Liver (tissue), 9 donors: ENCODE results near the gene NTN3. TPM values are rescaled to one million over a fixed set of nuclear protein-coding genes. Genes with fewer than 3 reads are reported as not detected.

ENCODE experiments used
- DNase-seq: peaks from one replicate; pipeline ENCODE4 v3.0.0-alpha.2; 2017; ENCODE audit warnings: low spot score
- H3K27ac ChIP-seq, 2 donors: one replicate each; pipeline ENCODE4 v1.7.0; 2013; ENCODE audit warnings: inconsistent platforms in 2 of 2, low read length in 2 of 2, control low read depth in 1 of 2, low read depth in 1 of 2, mild to moderate bottlenecking in 1 of 2
- H3K27me3 ChIP-seq, 4 donors: one replicate each; pipeline versions ENCODE4 v1.6.1 to v1.7.0; 2013; ENCODE audit warnings: low read length in 3 of 4, inconsistent platforms in 1 of 4, mild to moderate bottlenecking in 1 of 4, moderate library complexity in 1 of 4; ENCODE audit not compliant: control insufficient read depth in 4 of 4, insufficient read depth in 4 of 4
- H3K36me3 ChIP-seq, 4 donors: one replicate each; pipeline versions ENCODE4 v1.6.1 to v1.7.0; 2013; ENCODE audit warnings: low read length in 3 of 4, mild to moderate bottlenecking in 3 of 4, low read depth in 1 of 4, moderate library complexity in 1 of 4; ENCODE audit not compliant: control insufficient read depth in 4 of 4, insufficient read depth in 3 of 4
- H3K4me1 ChIP-seq, 4 donors: one replicate each; pipeline versions ENCODE4 v1.6.1 to v1.7.0; 2013; ENCODE audit warnings: low read length in 3 of 4, mild to moderate bottlenecking in 3 of 4, moderate library complexity in 1 of 4; ENCODE audit not compliant: control insufficient read depth in 4 of 4, insufficient read depth in 4 of 4
- H3K4me3 ChIP-seq, 3 donors: one replicate each; pipeline versions ENCODE4 v1.6.1 to v1.7.0; 2013; ENCODE audit warnings: low read length in 3 of 3, control low read depth in 1 of 3, low read depth in 1 of 3, mild to moderate bottlenecking in 1 of 3
- H3K9ac ChIP-seq, 2 donors: one replicate each; pipeline ENCODE4 v1.7.0; 2013; ENCODE audit warnings: low read length in 2 of 2, mild to moderate bottlenecking in 2 of 2, moderate library complexity in 2 of 2, control low read depth in 1 of 2, low read depth in 1 of 2
- H3K9me3 ChIP-seq, 4 donors: one replicate each; pipeline versions ENCODE4 v1.6.1 to v1.7.0; 2013; ENCODE audit warnings: low read length in 3 of 4; ENCODE audit not compliant: control insufficient read depth in 4 of 4
- ATF3 ChIP-seq: IDR thresholded peaks from 2 replicates; pipeline ENCODE4 v1.6.1; 2016; ENCODE audit warnings: antibody characterized with exemption
- CTCF ChIP-seq: fragments of 150-350 bp; IDR thresholded peaks from 2 replicates; pipeline ENCODE4 v1.5.1; 2017; ENCODE audit warnings: improper control_type of control experiment, low read depth, low read length; ENCODE audit not compliant: missing input control
- EGR1 ChIP-seq, 2 donors: IDR thresholded peaks; 2 replicates each; pipeline ENCODE4 v1.6.1; 2016 to 2018; ENCODE audit warnings: antibody characterized with exemption in 2 of 2, low read depth in 2 of 2
- FOXA1 ChIP-seq: IDR thresholded peaks from 2 replicates; pipeline ENCODE4 v1.6.1; 2016; ENCODE audit warnings: antibody characterized with exemption
- FOXA2 ChIP-seq: IDR thresholded peaks from 2 replicates; pipeline ENCODE4 v1.6.1; 2016; ENCODE audit warnings: antibody characterized with exemption
- GABPA ChIP-seq, 2 donors: IDR thresholded peaks in 1 of 2; conservative IDR thresholded peaks in 1 of 2; 2 replicates each; pipeline ENCODE4 v1.6.1; 2016; ENCODE audit warnings: antibody characterized with exemption in 2 of 2, mild to moderate bottlenecking in 1 of 2, moderate library complexity in 1 of 2
- HNF4A ChIP-seq, 2 donors: conservative IDR thresholded peaks; 2 replicates each; pipeline ENCODE4 v1.6.1; 2016; ENCODE audit warnings: antibody characterized with exemption in 2 of 2, mild to moderate bottlenecking in 2 of 2
- HNF4G ChIP-seq: IDR thresholded peaks from 2 replicates; pipeline ENCODE4 v1.6.1; 2016; ENCODE audit warnings: antibody characterized with exemption
- JUND ChIP-seq, 2 donors: IDR thresholded peaks; 2 replicates each; pipeline ENCODE4 v1.6.1; 2016; ENCODE audit warnings: antibody characterized with exemption in 2 of 2
- MAX ChIP-seq: IDR thresholded peaks from 2 replicates; pipeline ENCODE4 v1.6.1; 2016; ENCODE audit warnings: antibody characterized with exemption
- NR2F2 ChIP-seq: IDR thresholded peaks from 2 replicates; pipeline ENCODE4 v1.6.1; 2016; ENCODE audit warnings: antibody characterized with exemption
- RAD21 ChIP-seq, 2 donors: IDR thresholded peaks; 2 replicates each; pipeline ENCODE4 v1.6.1; 2016; ENCODE audit warnings: antibody characterized with exemption in 2 of 2, mild to moderate bottlenecking in 2 of 2
- REST ChIP-seq: IDR thresholded peaks from 2 replicates; pipeline ENCODE4 v1.6.1; 2016; ENCODE audit warnings: antibody characterized with exemption, mild to moderate bottlenecking
- RXRA ChIP-seq, 2 donors: IDR thresholded peaks; 2 replicates each; pipeline ENCODE4 v1.6.1; 2017 to 2018; ENCODE audit warnings: antibody characterized with exemption in 2 of 2, mild to moderate bottlenecking in 1 of 2
- SP1 ChIP-seq: IDR thresholded peaks from 2 replicates; pipeline ENCODE4 v1.6.1; 2018; ENCODE audit warnings: antibody characterized with exemption, mild to moderate bottlenecking
- TAF1 ChIP-seq: conservative IDR thresholded peaks from 2 replicates; pipeline ENCODE4 v1.6.1; 2016; ENCODE audit warnings: antibody characterized with exemption, mild to moderate bottlenecking
- YY1 ChIP-seq: IDR thresholded peaks from 2 replicates; pipeline ENCODE4 v1.6.1; 2016; ENCODE audit warnings: antibody characterized with exemption, mild to moderate bottlenecking
- ZBTB33 ChIP-seq: IDR thresholded peaks from 2 replicates; pipeline ENCODE4 v1.6.1; 2016; ENCODE audit warnings: antibody characterized with exemption
- WGBS: extraction: QIAGEN DNeasy Blood & Tissue Kit; methylation state at CpG from one replicate; pipeline ENCODE4 v1.1.7; 2013; 5-methylcytosine and 5-hydroxymethylcytosine counted together
- polyA plus RNA-seq, 2 donors: library from polyadenylated mRNA; stranded (reverse) in 1 of 2; unstranded in 1 of 2; fragments of 200-250 nt in 1 of 2; fragments of >200 nt in 1 of 2; fragmentation: Nextera tagmentation in 1 of 2; extraction: Ambion mirVana in 1 of 2; gene quantifications; one replicate each; pipeline versions ENCODE4 v1.2.1 to v1.2.3, GENCODE V29; 2013 to 2015
- total RNA-seq, 2 donors: library from RNA; depleted of rRNA; stranded (reverse); fragments of >200 nt; gene quantifications; one replicate each; pipeline ENCODE4 v1.2.3, GENCODE V29; 2014
- donor health status: healthy.
- donor health status: healthy.
- donor health status: healthy.
- donor health status: healthy.
- donor health status: healthy.

The NTN3 gene
- total and polyA plus RNA-seq, 4 donors, result 0.19 to 2.3 (median 0.28) TPM; not detected in 1

- H3K4me1 ChIP-seq, result peaks cover 20 to 57% (median 40%) of the 10 kb centered on the region in 4 donors
These were observed 10.6 kb downstream of the NTN3 start for GRCh38 chr16:2481676-2482075.

GRCh38 chr16:2482249-2482648 lies 11.2 kb downstream of the NTN3 start:
- DNase-seq, result no peak
- TF ChIP-seq ZBTB33, result no peak
- TF ChIP-seq RAD21 (IDR thresholded peaks at IDR 0.05), result no peak
- TF ChIP-seq TAF1, result no peak
- TF ChIP-seq GABPA (IDR thresholded peaks at IDR 0.05 in 1 of 2, conservative IDR thresholded peaks at IDR 0.05 in 1 of 2), result no peak
- no peak for TF ChIP-seq CTCF
- no peak for TF ChIP-seq FOXA2
- no peak for TF ChIP-seq EGR1 (IDR thresholded peaks at IDR 0.05; ENCODE audit: low read depth in 2 of 2)
- no peak for TF ChIP-seq REST
- TF ChIP-seq NR2F2, result no peak
- TF ChIP-seq FOXA1, result no peak
- TF ChIP-seq JUND (IDR thresholded peaks at IDR 0.05), result no peak
- no peak for TF ChIP-seq HNF4G
- TF ChIP-seq HNF4A (conservative IDR thresholded peaks at IDR 0.05), result no peak
- TF ChIP-seq MAX, result no peak
- no peak for TF ChIP-seq SP1
- TF ChIP-seq ATF3, result no peak
- TF ChIP-seq RXRA (IDR thresholded peaks at IDR 0.05), result no peak
- TF ChIP-seq YY1, result no peak
- 90% methylated on average over 13 of the region's 13 CpGs for WGBS
- Histone ChIP-seq H3K9ac (no peak overlapping the region), H3K36me3 (no peaks in the 10 kb centered on the region), H3K4me3 (no peak overlapping the region), H3K27me3 (no peaks in the 10 kb centered on the region), H3K4me1 (peaks cover 20 to 58% (median 34%) of the 10 kb centered on the region in 4 donors), H3K9me3 (no peaks in the 10 kb centered on the region), H3K27ac (no peak overlapping the region)

More at GRCh38 chr16:2481676-2482075, 10.6 kb downstream of the NTN3 start:
- 88% methylated on average over 7 of the region's 7 CpGs for WGBS
- Histone ChIP-seq H3K4me3 (no peak overlapping the region), H3K9ac (no peak overlapping the region), H3K9me3 (no peaks in the 10 kb centered on the region), H3K27ac (no peak overlapping the region), H3K27me3 (no peaks in the 10 kb centered on the region), H3K36me3 (no peaks in the 10 kb centered on the region)
- no peak for TF ChIP-seq ATF3
- no peak for DNase-seq
